ENCODE results near the gene PCNX3. TPM values are rescaled to one million over a fixed set of nuclear protein-coding genes. Genes with fewer than 3 reads are reported as not detected.
A peak's percentile ranks its signal among the peaks of the same experiment; 100 is the strongest.

The PCNX3 gene
- total and polyA plus RNA-seq, 2 of the 13 experiments (the other 11 are each of a cell fraction or from before 2014, with no cell fraction given) = 16.2 to 23.0 TPM

GRCh38 chr11:65662799-65663638, 47.4 kb downstream of the PCNX3 start, which contains the start of gene RELA (continued):
- TF ChIP-seq ZNF800 (CRISPR knock-in tag; IDR thresholded peaks at IDR 0.05) (0 out of 2 replicates have a peak, but pooled peaks have one; percentile 48), NFE2L2 (IDR thresholded peaks at IDR 0.05; ENCODE audit: low read length) (no peak), ZBTB21 (CRISPR knock-in tag; IDR thresholded peaks at IDR 0.05) (no peak), TCF12 (IDR thresholded peaks at IDR 0.05) (no peak), TCF12 (CRISPR knock-in tag; IDR thresholded peaks at IDR 0.05) (no peak), ZBTB2 (CRISPR knock-in tag; IDR thresholded peaks at IDR 0.05; ENCODE audit: low read depth) (peak; percentile 94), ZNF749 (CRISPR knock-in tag; IDR thresholded peaks at IDR 0.05; ENCODE audit: borderline replicate concordance) (peak; percentile 64; the same call in 1 of the 2 replicates), ZNF614 (CRISPR knock-in tag; IDR thresholded peaks at IDR 0.05; ENCODE audit: borderline replicate concordance) (no peak), NAIF1 (CRISPR knock-in tag; IDR thresholded peaks at IDR 0.05; ENCODE audit: borderline replicate concordance) (no peak), PREB (CRISPR knock-in tag; IDR thresholded peaks at IDR 0.05) (no peak), HOXA3 (CRISPR knock-in tag; IDR thresholded peaks at IDR 0.05) (peak; percentile 89), SNAPC5 (CRISPR knock-in tag; IDR thresholded peaks at IDR 0.05; ENCODE audit: borderline replicate concordance) (no peak), REPIN1 (CRISPR knock-in tag; IDR thresholded peaks at IDR 0.05; ENCODE audit: borderline replicate concordance, low read depth) (no peak), ZBTB43 (CRISPR knock-in tag; conservative IDR thresholded peaks at IDR 0.05) (no peak), ZBTB44 (CRISPR knock-in tag; IDR thresholded peaks at IDR 0.05) (no peak; the same call in 1 of the 2 replicates), KDM4B (CRISPR knock-in tag; IDR thresholded peaks at IDR 0.05) (no peak), ZNF143 (CRISPR knock-in tag; IDR thresholded peaks at IDR 0.05) (no peak; the same call in 1 of the 2 replicates), POGK (CRISPR knock-in tag; conservative IDR thresholded peaks at IDR 0.05) (peak; percentile 73), ZNF317 (CRISPR knock-in tag; IDR thresholded peaks at IDR 0.05) (no peak), POLR2A (IDR thresholded peaks at IDR 0.05; ENCODE audit: insufficient read depth in 1 of 2, low read depth in 2 of 2, low read length in 2 of 2) (peak; percentile 53 to 81)
